Pancreas (tissue), 10 donors: ENCODE results near the gene ETF1. TPM values are rescaled to one million over a fixed set of nuclear protein-coding genes. Genes with fewer than 3 reads are reported as not detected.

ENCODE experiments used
- ATAC-seq, 4 donors: fragments of 200-7000 bp; cut with Tn5 transposase; one replicate each; pipeline versions ENCODE4 v1.8.0 to v1.9.1; 2020; ENCODE audit warnings: mild to moderate bottlenecking in 4 of 4, moderate library complexity in 4 of 4
- DNase-seq, 6 donors: peaks; one replicate each; pipeline ENCODE4 v3.0.0-alpha.2; 2020
- FAIRE-seq: peaks from 2 replicates; lab custom pipeline; 2012; peaks lifted over from hg19 to GRCh38; lab: Jason Lieb, UNC
- H3K27ac ChIP-seq, 4 donors: fragments of 200-600 bp; sonication (generic); 1 replicate in 3 of 4; 2 replicates in 1 of 4; pipeline versions ENCODE4 v1.5.0 to v1.8.0; 2020
- H3K27me3 ChIP-seq, 4 donors: fragments of 200-600 bp; one replicate each; pipeline ENCODE4 v1.8.0; 2021
- H3K36me3 ChIP-seq, 3 donors: fragments of 200-600 bp; sonication (generic) in 1 of 3; one replicate each; pipeline versions ENCODE4 v1.5.0 to v1.8.0; 2020 to 2021
- H3K4me1 ChIP-seq, 3 donors: fragments of 200-600 bp; one replicate each; pipeline ENCODE4 v1.8.0; 2021
- H3K4me3 ChIP-seq, 4 donors: fragments of 200-600 bp; sonication (generic) in 2 of 4; one replicate each; pipeline versions ENCODE4 v1.5.0 to v1.8.0; 2020 to 2021
- H3K9me3 ChIP-seq, 4 donors: fragments of 200-600 bp; one replicate each; pipeline ENCODE4 v1.8.0; 2021
- CTCF ChIP-seq, 4 donors: fragments of 200-600 bp; sonication (generic) in 3 of 4; IDR thresholded peaks; one replicate each; pipeline versions ENCODE4 v1.5.0 to v1.8.0; 2021; ENCODE audit warnings: antibody characterized with exemption in 4 of 4
- WGBS, 2 donors: extraction: QIAGEN DNeasy Blood & Tissue Kit; methylation state at CpG; one replicate each; pipeline ENCODE4 v1.1.7; 2013; 5-methylcytosine and 5-hydroxymethylcytosine counted together
- intact Hi-C, 3 donors: fragments of 100-400 bp; cut with DNase I; formaldehyde crosslinking; loops; one replicate each; pipeline versions ENCODE4 v1.11.1 to v1.14.2; 2022
- polyA plus RNA-seq, 2 donors: library from polyadenylated mRNA; stranded (reverse); fragments of 200-250 nt; gene quantifications; one replicate each; pipeline ENCODE4 v1.2.3, GENCODE V29; 2013
- total RNA-seq, 6 donors: library from RNA; stranded (reverse); fragmentation: NEBNext Ultra II Directional in 4 of 6; extraction: Animal tissue kit (Norgen Biotek cat#: 25700) in 4 of 6; gene quantifications; one replicate each; pipeline versions ENCODE4 v1.2.1 to v1.2.4, GENCODE V29; 2021 to 2023
- donor health status: healthy with polysubstance abuse.
- donor health status: DM: no; HTN: no; CAD: no; lungs with moderate emphysema.
- donor health status: DM: no; HTN: no; CAD: no.
- donor health status: control.
- donor health status: control.
- donor health status: Bipolar disorder and iron deficiency.
- donor health status: DM: yes; HTN: yes; CAD: no.
- donor health status: DM: no; HTN: no; CAD: no.
- donor health status: DM: no; HTN: no; CAD: no.
- donor health status: DM: yes; HTN: yes; CAD: no.

The ETF1 gene
- total and polyA plus RNA-seq, 8 donors, result 14.7 to 54.0 (median 33.8) TPM

GRCh38 chr5:138575194-138576015 is 32.4 kb upstream of the ETF1 start, which contains the start of gene HSPA9:
Gene HSPA9 (minus strand): TSS chr5:138575401. CDS start chr5:138575318, 83 bp downstream.
- intact Hi-C loops, result no loop called here
- peak; percentile 93 to 99 (median 98) for DNase-seq
- FAIRE-seq, result peak; percentile 71
- H3K4me1 ChIP-seq, result peaks cover 4 to 18% (median 10%) of the 10 kb centered on the region in 3 donors
- TF ChIP-seq CTCF (IDR thresholded peaks at IDR 0.05), result no peak
- peaks cover 7 to 29% (median 13%) of the 10 kb centered on the region in 3 donors for H3K36me3 ChIP-seq
- WGBS, 2 donors, result 0% methylated on average over 70 to 73 of the region's 73 CpGs
- H3K27me3 ChIP-seq, result no peaks in the 10 kb centered on the region
- H3K9me3 ChIP-seq, result no peaks in the 10 kb centered on the region
- ATAC-seq, result peak; percentile 89 to 95 (median 92)
- H3K27ac ChIP-seq, result peak within 1 kb of the TSS; percentile 98 to 100 (median 99)
- peak within 1 kb of the TSS; percentile 63 to 97 (median 83) for H3K4me3 ChIP-seq

GRCh38 chr5:138574744-138575193 is 31.7 kb upstream of the ETF1 start:
- peaks cover 7 to 35% (median 19%) of the 10 kb centered on the region in 3 donors for H3K36me3 ChIP-seq
- FAIRE-seq (no peak), ATAC-seq (no peak), DNase-seq (no peak)
- no peak for TF ChIP-seq CTCF (IDR thresholded peaks at IDR 0.05)
- no peaks in the 10 kb centered on the region for H3K9me3 ChIP-seq
- peak overlapping the region; percentile 63 to 97 (median 83) for H3K4me3 ChIP-seq
- H3K27ac ChIP-seq, result peak overlapping the region; percentile 98 to 100 (median 99)
- WGBS, 2 donors, result 0 to 1% methylated on average over 18 of the region's 18 CpGs
- peaks cover 4 to 18% (median 10%) of the 10 kb centered on the region in 3 donors for H3K4me1 ChIP-seq
- H3K27me3 ChIP-seq, result no peaks in the 10 kb centered on the region
- intact Hi-C loops, result no loop called here

GRCh38 chr5:138573949-138574670 is 31.1 kb upstream of the ETF1 start:
- intact Hi-C loops, result no loop called here

GRCh38 chr5:138573223-138573622 is 30.2 kb upstream of the ETF1 start:
- 80 to 85% methylated on average over 8 of the region's 8 CpGs for WGBS, 2 donors
- Histone ChIP-seq H3K27ac (no peak overlapping the region), H3K36me3 (peaks cover 13 to 49% (median 33%) of the 10 kb centered on the region in 3 donors), H3K4me3 (no peak overlapping the region), H3K27me3 (no peaks in the 10 kb centered on the region), H3K4me1 (peaks cover 4 to 14% (median 10%) of the 10 kb centered on the region in 3 donors), H3K9me3 (no peaks in the 10 kb centered on the region)
- intact Hi-C loops, result no loop called here
- DNase-seq, result no peak
- TF ChIP-seq CTCF (IDR thresholded peaks at IDR 0.05), result no peak
- ATAC-seq, result no peak
- FAIRE-seq, result no peak

More at GRCh38 chr5:138573949-138574670, 31.1 kb upstream of the ETF1 start:
- 21 to 23% methylated on average over 9 of the region's 9 CpGs for WGBS, 2 donors
- H3K4me1 ChIP-seq, result peaks cover 4 to 14% (median 10%) of the 10 kb centered on the region in 3 donors
- H3K27ac ChIP-seq, result peak overlapping the region in 3 of 4 donors; percentile 99 to 100 (median 99)
- DNase-seq (no peak), ATAC-seq (no peak), FAIRE-seq (no peak)
- H3K9me3 ChIP-seq, result no peaks in the 10 kb centered on the region
- no peaks in the 10 kb centered on the region for H3K27me3 ChIP-seq
- TF ChIP-seq CTCF (IDR thresholded peaks at IDR 0.05), result no peak
- peak overlapping the region; percentile 63 to 97 (median 83) for H3K4me3 ChIP-seq
- H3K36me3 ChIP-seq, result peaks cover 7 to 41% (median 26%) of the 10 kb centered on the region in 3 donors
